ENCODE data around the gene XKR8. TPM values are rescaled to one million over a fixed set of nuclear protein-coding genes. Genes with fewer than 3 reads are reported as not detected.
"Not testable (repeated sequence)": the region's sequence is repeated elsewhere in the genome, so short reads cannot be mapped to it uniquely, and the experiment has no call there.

XKR8 gene
- total and polyA plus RNA-seq, 2 of the 13 experiments (the other 11 are each of a cell fraction or from before 2014, with no cell fraction given) = 5.4 to 6.3 TPM

- WGBS (ENCODE audit: low lambda C conversion rate) = 99% methylated on average over 8 of the region's 8 CpGs
- FAIRE-seq; H3K4me1 ChIP-seq (ENCODE audit: insufficient read depth, low read length); H3K27ac ChIP-seq (ENCODE audit: extremely low read length, insufficient read depth, low read length); H3K79me2 ChIP-seq (ENCODE audit: insufficient read depth, low read length); CTCF ChIA-PET (ENCODE audit: low intra/inter-chr PET ratio, low total read pairs); H3K9me3 ChIP-seq (ENCODE audit: low read length); H3K9ac ChIP-seq (ENCODE audit: insufficient read depth, low read depth, low read length); BruUV-seq (replicated peaks); H3K4me2 ChIP-seq (ENCODE audit: low read depth, low read length); H3K27me3 ChIP-seq (ENCODE audit: control insufficient read depth in 1 of 2, insufficient read depth in 2 of 2, low read length in 2 of 2); DNase-seq (ENCODE audit: low spot score); in situ Hi-C loops (cut with HindIII; ENCODE audit: extremely low pct_ligation_motif_present, low pct_unique_long_range_greater_than_20kb); H2AFZ ChIP-seq (ENCODE audit: low read length); ATAC-seq; POLR2A ChIA-PET; H4K20me1 ChIP-seq (ENCODE audit: insufficient read depth, low read length); H3K4me3 ChIP-seq (replicated peaks in 1 of 3; ENCODE audit: insufficient read depth in 1 of 3, low read depth in 2 of 3, low read length in 3 of 3); intact Hi-C loops (cut with micrococcal nuclease; ENCODE audit: unreplicated experiment); TF ChIP-seq FOXP1 (CRISPR knock-in tag; IDR thresholded peaks at IDR 0.05): not testable (repeated sequence)
- peak; percentile 84 for TF ChIP-seq FOXP1 (IDR thresholded peaks at IDR 0.05)
- peaks cover 5 to 28% of the 10 kb centered on the region in 2 experiments; a peak in 3 of 5 replicates for H3K36me3 ChIP-seq (replicated peaks in 1 of 2; ENCODE audit: control insufficient read depth in 1 of 2, insufficient read depth in 2 of 2, low read length in 2 of 2)
Observed at GRCh38 chr1:28003117-28003516, 43.3 kb downstream of the XKR8 start.

- ChIA-PET POLR2A (no interaction called here), CTCF (ENCODE audit: low intra/inter-chr PET ratio, low total read pairs) (no interaction called here)
- in situ Hi-C loops (cut with HindIII; ENCODE audit: extremely low pct_ligation_motif_present, low pct_unique_long_range_greater_than_20kb) = no loop called here
- Histone ChIP-seq H2AFZ (ENCODE audit: low read length) (no peak overlapping the region), H3K9me3 (ENCODE audit: low read length) (no peaks in the 10 kb centered on the region), H3K4me2 (ENCODE audit: low read depth, low read length) (no peak overlapping the region), H3K36me3 (replicated peaks in 1 of 2; ENCODE audit: control insufficient read depth in 1 of 2, insufficient read depth in 2 of 2, low read length in 2 of 2) (peaks cover 6 to 40% of the 10 kb centered on the region in 2 experiments; a peak in 4 of 5 replicates), H4K20me1 (ENCODE audit: insufficient read depth, low read length) (no peaks in the 10 kb centered on the region), H3K27ac (ENCODE audit: extremely low read length, insufficient read depth, low read length) (no peak overlapping the region), H3K27me3 (ENCODE audit: control insufficient read depth in 1 of 2, insufficient read depth in 2 of 2, low read length in 2 of 2) (no peaks in the 10 kb centered on the region), H3K4me3 (replicated peaks in 1 of 3; ENCODE audit: insufficient read depth in 1 of 3, low read depth in 2 of 3, low read length in 3 of 3) (no peak overlapping the region), H3K4me1 (ENCODE audit: insufficient read depth, low read length) (peaks cover 8% of the 10 kb centered on the region; the same call in 1 of the 2 replicates), H3K79me2 (ENCODE audit: insufficient read depth, low read length) (no peaks in the 10 kb centered on the region), H3K9ac (ENCODE audit: insufficient read depth, low read depth, low read length) (no peak overlapping the region)
- WGBS (ENCODE audit: low lambda C conversion rate) = 87% methylated on average over 1 of the region's 1 CpG
- TF ChIP-seq FOSL2 (CRISPR knock-in tag; IDR thresholded peaks at IDR 0.05) (0 out of 2 replicates have a peak, but pooled peaks have one; percentile 14), ZNF280B (CRISPR knock-in tag; IDR thresholded peaks at IDR 0.05; ENCODE audit: borderline replicate concordance) (no peak), ZNF574 (CRISPR knock-in tag; IDR thresholded peaks at IDR 0.05) (no peak), RARA (CRISPR knock-in tag; IDR thresholded peaks at IDR 0.05) (peak; percentile 22; the same call in 1 of the 2 replicates)
- no peak for FAIRE-seq
- BruUV-seq (replicated peaks) = no TSS peak
- ATAC-seq = peak; percentile 42; the same call in 2 of the 3 replicates
- DNase-seq (ENCODE audit: low spot score) = peak; percentile 22
- intact Hi-C loops (cut with micrococcal nuclease; ENCODE audit: unreplicated experiment) = no loop called here
Observed at GRCh38 chr1:28010969-28011368, 51.2 kb downstream of the XKR8 start.

Measured in HepG2 (cell line).